HG03521 (cell line): Measurements from ENCODE around the gene HNF4A.

Experiments used
- ATAC-seq: cut with Tn5 transposase; IDR thresholded peaks from one replicate; pipeline ENCODE4 v1.9.1; 2021; ENCODE audit warnings: mild to moderate bottlenecking, moderate library complexity; ENCODE audit not compliant: unreplicated experiment

Gene HNF4A

GRCh38 chr20:44419131-44419844, 63.8 kb downstream of the HNF4A start:
- no peak for ATAC-seq

GRCh38 chr20:44420497-44420896, 65.0 kb downstream of the HNF4A start:
- ATAC-seq = no peak

GRCh38 chr20:44422083-44422482, 66.6 kb downstream of the HNF4A start:
- ATAC-seq = no peak

- no peak for ATAC-seq
These were observed 68.0 kb downstream of the HNF4A start for GRCh38 chr20:44423480-44423879.

GRCh38 chr20:44424039-44424495, 68.6 kb downstream of the HNF4A start:
- ATAC-seq = no peak

- no peak for ATAC-seq
These were observed 70.4 kb downstream of the HNF4A start for GRCh38 chr20:44425923-44426322.

GRCh38 chr20:44426879-44427790, 71.6 kb downstream of the HNF4A start:
- no peak for ATAC-seq

- ATAC-seq = no peak
These were observed 72.3 kb downstream of the HNF4A start for GRCh38 chr20:44427804-44428173.

GRCh38 chr20:44428174-44429016, 72.9 kb downstream of the HNF4A start:
- ATAC-seq = no peak

- no peak for ATAC-seq
These were observed 73.5 kb downstream of the HNF4A start for GRCh38 chr20:44429017-44429339.

GRCh38 chr20:44429419-44430269, 74.1 kb downstream of the HNF4A start:
- ATAC-seq = no peak

GRCh38 chr20:44430270-44431065, 75.0 kb downstream of the HNF4A start:
- ATAC-seq = no peak

GRCh38 chr20:44431118-44431501, 75.6 kb downstream of the HNF4A start:
- no peak for ATAC-seq

- no peak for ATAC-seq
These were observed 76.2 kb downstream of the HNF4A start for GRCh38 chr20:44431502-44432234.

GRCh38 chr20:44432618-44433577, 77.4 kb downstream of the HNF4A start:
- ATAC-seq = no peak

GRCh38 chr20:44433751-44434538, 78.4 kb downstream of the HNF4A start:
- no peak for ATAC-seq
